Fibroblast of skin of abdomen (primary cell): ENCODE data around the gene ANGPTL3.

Source experiments
- DNase-seq: peaks from one replicate; pipeline ENCODE4 v3.0.0-alpha.2; 2013

ANGPTL3 gene

GRCh38 chr1:62637392-62638105 is 40.2 kb downstream of the ANGPTL3 start:
- no peak for DNase-seq

- DNase-seq = no peak
Observed at GRCh38 chr1:62643283-62643682, 46.0 kb downstream of the ANGPTL3 start.

GRCh38 chr1:62652387-62652786 is 55.1 kb downstream of the ANGPTL3 start:
- no peak for DNase-seq

DNA sequence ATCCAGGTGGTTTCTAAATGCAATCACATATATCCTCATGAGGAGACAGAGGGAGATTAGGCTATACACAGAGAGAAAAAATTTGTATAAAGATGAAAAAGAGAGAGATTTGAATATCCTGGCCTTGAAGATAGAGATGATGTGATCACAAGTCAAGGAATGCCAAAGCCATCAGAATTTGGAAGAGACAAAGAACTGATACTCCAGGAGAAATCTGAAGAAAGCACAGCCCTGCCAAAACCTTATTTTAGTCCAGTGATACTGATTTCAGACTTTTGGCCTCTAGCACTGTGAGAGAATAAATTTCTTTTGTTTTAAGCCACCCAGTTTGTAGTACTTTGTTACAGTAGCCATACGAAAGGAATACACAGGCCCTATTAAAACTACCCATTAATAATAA is 57.4 kb downstream of the ANGPTL3 start:
- DNase-seq = no peak
